Stimulated activated memory B cell treated with anti-CD40 and anti-IgM and Interleukin-4, amounts not matched to agents 10 μg/mL and 1 μg/mL and 100 μg/mL, for 72 hours (primary cell): ENCODE results near the gene TNS2.
A peak's percentile ranks its signal among the peaks of the same experiment; 100 is the strongest.
"Not testable (repeated sequence)": the region's sequence is repeated elsewhere in the genome, so short reads cannot be mapped to it uniquely, and the experiment has no call there.

Experiments
- ATAC-seq: fragments of 150-1000 bp; cut with Tn5 transposase; 2 replicates; pipeline ENCODE4 v1.10.0; 2021
- H3K27ac Mint-ChIP-seq: one replicate; pipeline ENCODE4 v1.8.0; 2022; ENCODE audit warnings: mild to moderate bottlenecking, mixed read lengths
- H3K27me3 Mint-ChIP-seq: one replicate; pipeline ENCODE4 v1.8.0; 2022; ENCODE audit warnings: mixed read lengths
- H3K36me3 Mint-ChIP-seq: one replicate; pipeline ENCODE4 v1.8.0; 2022; ENCODE audit warnings: mixed read lengths
- H3K4me1 Mint-ChIP-seq: one replicate; pipeline ENCODE4 v1.8.0; 2022; ENCODE audit warnings: mixed read lengths
- H3K4me3 Mint-ChIP-seq: one replicate; pipeline ENCODE4 v1.8.0; 2022; ENCODE audit warnings: mild to moderate bottlenecking, moderate library complexity, mixed read lengths
- H3K9me3 Mint-ChIP-seq: one replicate; pipeline ENCODE4 v1.8.0; 2022; ENCODE audit warnings: mixed read lengths

Gene TNS2

GRCh38 chr12:53100466-53101151, 50.7 kb downstream of the TNS2 start:
- no peaks in the 10 kb centered on the region for H3K9me3 Mint-ChIP-seq
- no peaks in the 10 kb centered on the region for H3K36me3 Mint-ChIP-seq
- no peak overlapping the region for H3K4me3 Mint-ChIP-seq
- no peak overlapping the region for H3K27ac Mint-ChIP-seq
- no peak for ATAC-seq
- H3K4me1 Mint-ChIP-seq, result peaks cover 55% of the 10 kb centered on the region
- peaks cover 15% of the 10 kb centered on the region for H3K27me3 Mint-ChIP-seq

GRCh38 chr12:53101266-53101665, 51.4 kb downstream of the TNS2 start:
- peaks cover 13% of the 10 kb centered on the region for H3K27me3 Mint-ChIP-seq
- H3K36me3 Mint-ChIP-seq, result no peaks in the 10 kb centered on the region
- H3K4me3 Mint-ChIP-seq, result no peak overlapping the region
- H3K27ac Mint-ChIP-seq, result no peak overlapping the region
- no peak for ATAC-seq
- H3K9me3 Mint-ChIP-seq, result no peaks in the 10 kb centered on the region
- peaks cover 55% of the 10 kb centered on the region for H3K4me1 Mint-ChIP-seq

GRCh38 chr12:53101931-53102781, 52.3 kb downstream of the TNS2 start:
- Mint-ChIP-seq H3K4me1 (peaks cover 50% of the 10 kb centered on the region), H3K27ac (peak overlapping the region; percentile 76), H3K4me3 (no peak overlapping the region), H3K9me3 (no peaks in the 10 kb centered on the region), H3K27me3 (peaks cover 4% of the 10 kb centered on the region), H3K36me3 (no peaks in the 10 kb centered on the region)
- ATAC-seq, result no peak

GRCh38 chr12:53102883-53103807, 53.3 kb downstream of the TNS2 start, which contains the start of gene SOAT2:
SOAT2 (plus strand) TSS chr12:53103486; CDS start chr12:53103578, 92 bp downstream.
- Mint-ChIP-seq H3K4me1 (peaks cover 41% of the 10 kb centered on the region), H3K27ac (peak within 1 kb of the TSS; percentile 76), H3K4me3 (no peak within 1 kb of the TSS), H3K27me3 (no peaks in the 10 kb centered on the region), H3K36me3 (no peaks in the 10 kb centered on the region), H3K9me3 (no peaks in the 10 kb centered on the region)
- ATAC-seq, result peak; percentile 81

- Mint-ChIP-seq H3K4me1 (peaks cover 34% of the 10 kb centered on the region), H3K27me3 (no peaks in the 10 kb centered on the region), H3K4me3 (no peak overlapping the region), H3K27ac (peak overlapping the region; percentile 65), H3K9me3 (no peaks in the 10 kb centered on the region), H3K36me3 (no peaks in the 10 kb centered on the region)
- peak; percentile 60 for ATAC-seq
These were observed 54.0 kb downstream of the TNS2 start for GRCh38 chr12:53103860-53104305.

- Mint-ChIP-seq H3K9me3 (no peaks in the 10 kb centered on the region), H3K27ac (no peak overlapping the region), H3K4me3 (no peak overlapping the region), H3K27me3 (no peaks in the 10 kb centered on the region), H3K4me1 (peaks cover 28% of the 10 kb centered on the region), H3K36me3 (no peaks in the 10 kb centered on the region)
- ATAC-seq, result no peak
These were observed 55.4 kb downstream of the TNS2 start for GRCh38 chr12:53105256-53105655.

- Mint-ChIP-seq H3K9me3 (no peaks in the 10 kb centered on the region), H3K27me3 (no peaks in the 10 kb centered on the region), H3K36me3 (no peaks in the 10 kb centered on the region), H3K27ac (no peak overlapping the region), H3K4me3 (no peak overlapping the region), H3K4me1 (peaks cover 28% of the 10 kb centered on the region)
- ATAC-seq, result no peak
These were observed 56.0 kb downstream of the TNS2 start for GRCh38 chr12:53105712-53106439.

GRCh38 chr12:53107122-53107521, 57.3 kb downstream of the TNS2 start:
- ATAC-seq, result no peak
- Mint-ChIP-seq H3K4me1 (peaks cover 25% of the 10 kb centered on the region), H3K27ac (no peak overlapping the region), H3K36me3 (no peaks in the 10 kb centered on the region), H3K27me3 (no peaks in the 10 kb centered on the region), H3K9me3 (no peaks in the 10 kb centered on the region), H3K4me3 (no peak overlapping the region)

GRCh38 chr12:53112431-53112830, 62.6 kb downstream of the TNS2 start:
- not testable (repeated sequence) for H3K4me3 Mint-ChIP-seq, H3K27me3 Mint-ChIP-seq, H3K9me3 Mint-ChIP-seq, H3K36me3 Mint-ChIP-seq, H3K27ac Mint-ChIP-seq, H3K4me1 Mint-ChIP-seq, ATAC-seq

- no peaks in the 10 kb centered on the region for H3K36me3 Mint-ChIP-seq
- no peaks in the 10 kb centered on the region for H3K9me3 Mint-ChIP-seq
- no peaks in the 10 kb centered on the region for H3K4me1 Mint-ChIP-seq
- no peak overlapping the region for H3K4me3 Mint-ChIP-seq
- H3K27ac Mint-ChIP-seq, result no peak overlapping the region
- H3K27me3 Mint-ChIP-seq, result no peaks in the 10 kb centered on the region
- ATAC-seq, result no peak
These were observed 63.4 kb downstream of the TNS2 start for GRCh38 chr12:53113136-53113705.

- no peak for ATAC-seq
- no peaks in the 10 kb centered on the region for H3K36me3 Mint-ChIP-seq
- no peaks in the 10 kb centered on the region for H3K4me1 Mint-ChIP-seq
- no peaks in the 10 kb centered on the region for H3K9me3 Mint-ChIP-seq
- no peaks in the 10 kb centered on the region for H3K27me3 Mint-ChIP-seq
- H3K4me3 Mint-ChIP-seq, result no peak overlapping the region
- no peak overlapping the region for H3K27ac Mint-ChIP-seq
These were observed 64.1 kb downstream of the TNS2 start for GRCh38 chr12:53113951-53114350.
